SKM-1 (cell line): ENCODE measurements around the gene OS9.

Experiments
- DNase-seq: peaks from one replicate; lab custom pipeline; 2025; ENCODE audit not compliant: unreplicated experiment; lab: John Stamatoyannopoulos, UW

Gene OS9

DNA sequence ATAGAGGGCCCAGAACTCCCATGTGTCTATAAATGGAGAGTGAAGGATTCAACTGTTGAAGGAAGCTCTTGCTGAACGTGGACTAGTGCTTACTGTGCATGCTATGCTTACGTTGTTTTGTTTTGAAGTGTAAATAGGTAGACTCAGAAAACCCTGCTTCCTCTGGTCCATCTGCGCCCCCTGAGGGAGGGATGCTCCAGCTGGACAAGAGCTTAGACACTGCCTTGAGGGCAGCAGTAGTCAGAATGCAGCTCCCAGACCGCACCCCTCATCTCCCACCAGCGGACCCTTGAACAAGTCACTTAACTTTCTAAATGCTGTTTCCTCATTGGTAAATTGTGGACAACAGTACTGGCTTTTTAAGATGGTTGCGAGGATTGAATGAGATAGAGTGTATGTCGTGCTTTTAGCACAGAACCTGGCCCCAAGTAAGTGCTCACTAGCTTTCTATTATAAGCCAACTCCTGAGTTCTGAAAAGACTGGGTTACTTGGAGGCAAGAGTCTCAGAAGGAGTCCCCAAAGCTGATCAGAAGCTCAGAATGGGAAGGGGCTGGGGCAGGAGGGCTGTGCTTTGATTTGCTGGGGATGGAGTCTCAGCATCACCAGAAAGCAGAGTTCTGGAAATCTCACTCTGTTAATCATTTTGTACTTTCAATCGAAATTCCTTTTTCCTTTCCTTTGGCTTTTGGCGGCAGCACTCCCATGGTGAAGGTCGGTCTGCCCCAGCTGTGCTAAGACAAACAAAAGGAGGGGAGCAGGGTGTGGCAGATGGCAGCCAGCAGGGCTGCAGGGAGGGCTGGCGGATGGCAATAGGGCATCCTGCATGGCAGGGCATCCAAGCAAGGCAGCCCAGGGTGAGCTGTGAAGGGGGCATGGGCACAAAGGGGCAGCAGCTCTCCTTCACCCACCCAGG lies 29.0 kb downstream of the OS9 start:
- no peak for DNase-seq

DNA sequence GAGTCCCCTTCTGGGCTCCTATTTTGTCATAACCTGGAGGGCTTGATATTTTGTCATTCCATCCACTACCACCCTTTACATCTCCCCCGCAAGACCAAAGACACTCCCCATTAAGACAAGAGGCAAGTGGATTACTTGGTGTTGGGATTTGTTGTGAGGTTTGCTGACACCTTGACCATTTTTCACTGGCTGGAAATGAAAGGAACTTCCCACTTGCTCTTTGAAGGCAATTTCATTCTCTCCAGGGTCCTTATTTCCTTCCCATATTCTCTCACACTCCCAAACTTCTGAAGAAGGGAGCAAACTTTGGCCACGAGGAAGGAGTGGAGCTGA lies 29.7 kb downstream of the OS9 start:
- DNase-seq: no peak

DNA sequence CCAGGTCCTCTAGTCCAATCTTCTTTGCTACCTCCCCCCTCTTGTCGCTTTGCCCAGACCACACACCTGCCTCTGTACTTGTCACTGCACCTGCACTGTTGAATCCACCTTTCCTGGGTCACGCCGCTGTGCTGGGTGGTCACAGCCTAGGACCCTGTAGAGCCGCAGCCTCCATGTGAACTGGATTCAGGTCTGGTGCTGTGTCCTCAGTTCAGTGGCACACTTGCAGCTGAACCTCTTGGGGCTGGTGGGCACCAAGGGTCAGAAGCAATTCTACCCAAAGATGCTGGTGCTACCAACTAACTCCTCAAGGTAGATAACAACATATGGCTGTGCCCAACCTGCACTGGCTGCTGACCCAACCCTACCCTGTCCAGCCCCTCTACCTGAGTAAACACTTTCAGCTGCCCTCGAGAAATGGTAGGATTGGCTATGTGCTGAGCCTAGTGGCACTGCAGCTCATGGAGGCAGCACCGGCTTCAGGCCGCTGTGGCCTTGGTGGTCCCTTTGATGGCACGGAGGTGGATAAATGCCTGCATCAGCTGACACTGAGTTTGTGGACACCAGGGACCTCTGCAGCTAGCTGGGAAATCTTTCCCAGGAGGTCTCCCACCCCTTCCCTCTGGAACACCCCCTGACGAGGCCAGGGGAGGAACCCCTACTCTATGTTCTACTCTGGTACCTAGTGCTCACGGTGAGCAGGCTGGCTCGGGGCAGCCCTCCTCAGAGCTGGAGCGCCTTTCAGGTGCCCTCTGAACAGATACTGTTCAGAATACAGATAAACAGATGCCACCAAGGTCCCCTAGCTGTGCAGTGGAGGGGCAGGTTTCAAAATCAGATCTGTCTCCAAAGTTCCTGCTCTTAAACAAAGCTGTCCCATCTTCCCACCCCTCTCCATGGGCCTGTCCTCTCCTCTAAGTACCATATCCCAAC lies 30.3 kb downstream of the OS9 start:
- DNase-seq: no peak

DNA sequence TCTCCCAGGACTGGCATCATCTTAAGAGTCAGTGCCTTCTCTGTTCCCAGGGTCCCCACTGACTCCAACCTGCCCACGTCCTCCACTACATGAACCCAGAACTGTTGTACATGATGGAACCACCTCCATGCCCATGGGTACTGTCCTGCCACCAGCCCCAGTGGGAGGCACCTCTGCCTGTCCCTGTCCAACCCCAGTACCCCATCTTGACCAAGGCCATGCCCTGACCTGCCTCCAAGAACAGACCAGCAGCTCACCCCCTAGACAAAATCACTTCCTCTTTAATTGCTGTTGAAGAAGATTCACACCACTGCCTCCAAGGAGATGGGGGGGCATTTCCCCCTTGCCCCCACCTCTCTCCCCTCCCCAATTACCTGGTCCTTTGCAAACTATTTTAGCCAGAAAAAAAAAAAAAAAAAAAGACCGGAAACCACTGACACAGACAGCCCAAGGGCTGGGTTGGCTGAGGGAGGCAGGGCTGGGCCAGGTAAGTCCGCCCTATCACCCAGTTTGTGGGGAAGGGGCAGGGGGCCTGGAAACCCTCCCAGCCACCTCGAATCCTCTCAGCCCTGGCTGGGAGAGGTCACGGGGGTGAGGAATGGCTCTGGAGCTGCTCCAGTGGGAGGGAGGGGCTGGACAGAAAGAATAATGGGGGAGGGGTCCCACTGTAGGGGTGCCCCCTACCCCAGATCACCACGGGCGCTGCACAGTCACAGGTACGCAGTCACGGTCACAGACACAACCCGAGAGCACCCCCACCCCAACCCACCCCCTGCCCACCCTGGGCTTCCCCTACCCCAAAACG lies 31.2 kb downstream of the OS9 start:
- DNase-seq: no peak

DNA sequence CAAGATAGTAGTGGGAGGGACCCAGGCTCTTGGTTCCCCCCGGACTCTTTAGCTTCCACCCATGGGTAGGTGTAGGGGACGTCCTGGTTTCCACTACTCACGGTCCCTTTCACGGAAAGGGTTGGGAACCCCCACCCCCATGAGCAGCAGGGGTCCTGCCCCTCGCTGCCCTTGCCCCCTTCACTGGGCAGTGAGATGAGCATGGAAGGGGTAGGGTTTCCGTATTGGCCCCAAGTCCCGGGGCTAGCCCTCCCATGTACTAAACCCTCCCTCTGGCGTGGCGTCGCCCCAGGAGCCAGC lies 31.9 kb downstream of the OS9 start:
- no peak for DNase-seq

DNA sequence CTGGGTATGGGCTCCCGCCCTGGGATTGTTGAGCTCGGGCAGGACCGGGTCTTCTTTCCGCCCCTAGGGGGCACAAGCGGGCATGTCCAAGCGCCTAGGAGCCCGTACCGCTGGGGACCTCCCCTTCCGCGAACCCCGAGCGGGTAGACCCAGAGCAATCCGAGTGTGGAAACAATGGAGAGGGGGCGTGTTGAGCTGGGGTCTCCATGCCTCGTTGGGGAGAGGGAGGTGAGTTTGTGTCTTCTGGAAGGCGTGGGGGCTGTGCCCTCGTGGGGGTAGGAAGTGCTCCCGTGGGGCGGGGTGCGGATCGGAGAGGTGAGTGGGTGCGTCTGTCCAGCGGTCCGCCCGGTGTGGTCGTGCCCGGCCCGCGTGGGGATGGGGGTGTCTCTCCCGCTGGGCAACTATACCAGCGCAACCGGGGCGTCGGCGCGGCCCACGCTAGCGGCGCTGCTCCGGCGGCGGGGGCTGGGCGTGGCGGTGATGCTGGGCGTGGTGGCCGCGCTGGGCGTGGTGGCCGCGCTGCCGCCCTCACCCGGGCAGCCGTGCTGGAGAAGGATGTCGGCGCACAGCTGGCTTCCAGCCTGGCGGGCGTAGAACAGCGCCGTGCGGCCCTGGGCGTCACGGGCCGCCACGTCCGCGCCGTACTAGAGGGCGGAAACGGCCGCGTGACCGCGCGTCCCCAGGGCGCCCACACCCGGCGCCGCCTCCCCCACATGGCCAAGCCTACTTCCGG lies 32.4 kb downstream of the OS9 start:
- no peak for DNase-seq

DNA sequence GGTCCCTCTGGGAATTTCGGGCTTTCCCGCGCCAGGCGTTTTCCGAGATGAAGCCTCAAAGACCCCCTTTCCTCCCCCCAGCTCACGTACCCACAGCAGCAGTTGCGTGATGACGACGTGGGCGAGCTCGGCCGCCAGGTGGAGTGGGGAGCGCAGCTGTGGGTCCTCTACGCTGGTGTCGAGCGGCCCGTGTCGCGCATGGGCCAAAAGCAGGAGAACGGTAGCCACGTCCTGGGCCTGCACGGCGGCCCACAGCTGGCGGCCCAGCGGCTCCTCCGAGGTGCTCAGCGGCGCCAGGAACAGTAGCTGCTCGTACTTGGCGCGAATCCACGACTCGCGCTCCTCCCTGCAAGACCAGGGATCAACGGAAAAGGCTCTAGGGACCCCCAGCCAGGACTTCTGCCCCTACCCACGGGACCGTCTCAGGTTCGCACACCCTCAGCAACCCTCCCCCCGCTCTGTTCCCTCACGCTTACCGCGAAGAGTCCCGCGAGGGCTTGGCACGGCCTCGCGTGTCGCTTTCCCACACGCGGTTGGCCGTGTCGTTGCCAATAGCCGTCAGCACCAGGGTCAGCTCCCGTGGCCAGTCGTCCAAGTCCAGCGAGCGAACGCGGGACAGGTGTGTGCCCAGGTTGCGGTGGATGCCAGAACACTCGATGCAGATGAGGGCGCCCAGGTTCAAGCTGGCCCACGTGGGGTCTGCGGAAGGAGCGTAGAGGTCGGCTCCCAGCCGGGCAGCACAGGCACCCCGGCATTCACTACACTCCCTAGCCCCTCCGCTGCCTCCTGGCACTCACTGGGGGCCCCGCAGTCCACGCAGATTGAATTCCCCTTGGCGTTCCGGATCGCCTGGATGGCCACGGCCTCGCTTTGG lies 33.2 kb downstream of the OS9 start:
- no peak for DNase-seq

DNA sequence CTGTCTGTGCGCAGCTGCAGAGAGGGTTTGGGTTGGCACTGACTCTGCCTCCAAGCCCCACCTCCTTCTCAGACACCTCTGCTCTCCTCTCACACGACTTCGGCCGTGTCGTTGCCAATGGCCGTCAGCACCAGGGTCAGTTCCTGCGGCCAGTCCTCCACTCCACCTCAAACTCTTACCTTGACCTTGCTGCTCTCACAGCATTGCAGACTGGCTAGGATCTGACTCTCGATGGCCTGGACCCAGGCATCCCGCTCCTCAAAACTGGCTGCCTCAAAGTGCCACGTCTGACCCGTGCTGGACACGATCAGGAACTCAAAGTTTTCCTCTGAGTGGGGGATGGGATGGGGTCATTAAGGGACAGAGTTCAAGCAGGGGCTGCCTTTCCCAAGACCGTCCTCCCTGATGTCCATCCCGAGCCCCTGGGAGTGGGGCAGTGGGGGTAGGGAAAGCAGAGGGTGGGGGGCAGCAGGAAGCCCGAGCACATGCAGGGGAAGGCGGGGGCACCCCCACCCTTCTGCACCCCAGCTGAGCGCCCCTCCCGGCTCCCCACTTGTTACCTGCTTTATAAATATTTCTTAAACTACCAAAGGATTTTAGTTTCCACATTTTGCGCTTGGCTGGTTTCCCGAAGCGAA lies 33.9 kb downstream of the OS9 start:
- DNase-seq: no peak

DNA sequence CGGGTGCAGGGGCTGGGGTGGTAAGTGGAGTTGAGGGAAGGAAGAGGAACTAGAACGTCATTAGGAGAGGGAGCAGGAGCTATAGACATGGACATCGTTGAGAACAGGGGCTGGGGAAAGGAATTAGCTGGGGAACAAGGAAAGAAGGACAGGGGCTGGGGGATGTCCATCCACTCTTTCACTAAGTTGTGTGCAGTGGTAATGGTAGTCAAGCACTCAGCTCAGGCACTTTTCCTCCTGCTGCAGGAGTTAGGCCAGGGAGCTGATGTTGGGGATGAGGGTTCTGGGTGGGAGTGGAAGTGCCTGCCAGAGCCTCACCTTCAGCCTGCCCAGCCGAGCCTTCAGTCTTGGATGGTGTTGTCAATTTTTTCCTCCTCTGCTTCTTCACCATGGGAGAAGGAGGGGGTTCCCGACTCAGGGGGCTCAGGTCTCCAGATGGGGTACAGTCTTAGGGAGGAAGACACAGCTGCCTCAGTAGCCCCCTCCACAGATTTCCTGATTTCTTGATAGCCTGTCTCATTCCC lies 35.5 kb downstream of the OS9 start:
- DNase-seq: no peak

DNA sequence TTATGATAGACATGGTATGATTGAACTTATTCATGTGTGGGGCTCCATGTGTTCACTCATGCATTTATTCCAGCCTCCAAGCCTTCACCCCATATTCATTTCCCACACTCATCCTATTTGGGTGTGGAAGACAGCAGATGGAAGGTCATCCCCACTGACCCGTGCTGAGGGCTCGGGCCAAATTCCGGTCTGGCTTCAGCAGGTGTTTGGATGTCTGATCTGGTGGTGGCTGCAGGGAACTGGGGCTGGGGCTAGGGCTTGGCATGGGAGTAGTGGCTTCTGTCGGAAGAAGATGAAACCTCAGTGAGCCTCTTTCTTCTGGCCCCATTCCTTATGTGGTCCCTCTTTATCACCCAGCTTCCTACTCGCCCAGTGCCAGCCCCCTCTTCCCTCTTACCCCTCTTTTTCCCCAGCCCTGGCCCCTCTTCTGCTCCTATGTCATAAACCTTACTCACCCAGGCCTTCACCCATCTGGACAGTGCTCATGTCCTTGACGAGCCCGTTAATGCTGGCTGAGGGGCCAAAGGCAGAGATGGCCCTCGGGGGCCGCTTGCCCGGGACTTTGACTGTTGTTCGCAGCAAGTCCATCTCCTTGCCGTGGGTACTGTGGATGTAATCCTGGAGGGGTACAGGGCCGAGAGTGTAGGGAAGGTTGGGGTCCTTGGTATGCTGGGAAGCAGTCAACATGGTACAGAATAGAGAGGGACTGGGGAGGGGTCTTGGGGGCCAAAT lies 36.6 kb downstream of the OS9 start:
- no peak for DNase-seq

DNA sequence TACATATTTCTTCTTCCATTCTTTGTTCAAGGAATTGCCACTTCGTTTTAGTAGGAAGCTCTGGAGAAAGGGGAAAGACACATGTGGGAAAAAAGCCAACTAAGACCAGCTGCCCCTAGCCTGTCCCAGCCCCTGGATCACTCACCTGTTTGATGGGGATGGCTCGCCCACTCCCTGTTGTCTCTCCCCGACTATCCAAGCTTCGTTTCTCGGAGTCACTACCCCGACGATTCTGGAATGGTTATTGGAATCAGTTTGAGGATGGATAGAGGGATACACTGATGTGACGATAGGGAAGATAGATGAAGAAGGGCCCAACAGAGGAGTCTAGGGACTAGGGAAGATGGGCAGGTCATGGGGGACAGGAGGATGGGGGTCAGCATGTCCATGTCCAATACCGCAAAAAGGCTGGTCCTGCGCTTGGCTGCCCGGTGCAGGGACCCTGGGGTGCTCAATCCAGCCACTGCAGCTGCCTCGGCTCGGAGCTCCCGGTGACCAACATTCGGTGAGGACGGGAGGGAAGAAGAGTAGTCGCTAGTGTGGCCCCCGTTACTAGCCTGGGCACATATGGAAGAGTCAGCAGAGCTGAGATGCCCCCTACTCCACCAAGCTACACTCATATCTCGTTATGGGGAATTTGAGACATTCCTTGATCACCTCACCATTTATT lies 37.6 kb downstream of the OS9 start:
- DNase-seq: no peak

DNA sequence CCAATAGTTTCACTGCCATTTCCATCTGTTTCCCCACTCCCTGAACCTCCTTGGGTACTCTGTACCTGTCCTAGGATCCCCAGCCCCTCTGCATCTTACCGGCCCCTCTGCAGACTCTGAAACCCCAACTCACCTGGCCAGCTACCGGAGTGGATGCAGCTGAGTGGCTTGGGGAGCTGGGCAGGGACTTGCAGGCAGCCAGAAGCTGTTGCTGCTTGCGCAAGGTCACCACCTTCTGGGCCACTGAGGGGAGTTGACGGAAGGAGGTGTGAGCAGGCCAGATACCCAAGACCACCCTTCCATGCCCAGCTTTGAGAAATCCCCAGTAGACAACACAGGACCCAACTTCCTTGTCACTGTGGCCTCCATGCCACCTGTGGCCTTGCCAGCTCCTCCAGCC lies 38.3 kb downstream of the OS9 start:
- DNase-seq: no peak

DNA sequence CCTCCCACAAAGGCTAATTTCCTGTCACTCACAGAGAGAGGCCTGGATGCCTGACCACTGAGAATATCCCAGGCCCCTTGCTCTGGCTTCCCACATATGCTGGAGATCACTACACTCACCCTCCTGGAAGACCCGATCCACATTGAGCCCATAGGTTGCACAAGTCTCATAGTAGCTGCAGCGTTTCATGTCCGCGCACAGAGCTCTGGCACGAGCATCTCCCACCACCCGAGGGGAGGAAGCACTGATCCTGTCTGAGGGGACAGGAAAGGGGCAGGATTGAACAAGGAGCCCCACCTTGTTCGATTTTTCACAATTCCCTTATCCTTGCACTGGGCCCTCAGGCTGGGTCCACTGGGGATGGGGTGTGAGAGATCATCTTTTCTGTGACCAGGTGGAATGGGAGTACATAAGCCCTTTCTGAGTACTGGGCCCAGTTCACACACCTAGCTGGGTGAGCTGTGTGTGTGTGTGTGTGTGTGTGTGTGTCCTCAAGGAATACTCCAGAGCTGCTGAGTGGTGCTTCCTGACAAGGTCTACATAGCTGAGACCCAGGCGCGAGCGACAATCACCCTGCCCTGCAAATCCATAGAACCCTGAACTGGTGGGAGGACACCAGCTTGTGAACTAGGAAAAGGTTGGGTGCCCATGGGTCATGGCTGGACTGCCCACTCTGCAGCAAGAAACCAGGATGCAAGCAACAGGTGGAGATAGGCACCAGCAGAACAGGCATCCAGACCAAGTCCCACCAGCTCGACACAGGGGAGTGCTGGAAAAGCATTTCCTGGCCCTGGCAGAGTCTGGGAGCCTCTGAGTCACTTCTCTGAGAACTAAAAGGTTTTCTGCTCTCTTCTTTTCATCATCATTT lies 39.0 kb downstream of the OS9 start:
- no peak for DNase-seq

DNA sequence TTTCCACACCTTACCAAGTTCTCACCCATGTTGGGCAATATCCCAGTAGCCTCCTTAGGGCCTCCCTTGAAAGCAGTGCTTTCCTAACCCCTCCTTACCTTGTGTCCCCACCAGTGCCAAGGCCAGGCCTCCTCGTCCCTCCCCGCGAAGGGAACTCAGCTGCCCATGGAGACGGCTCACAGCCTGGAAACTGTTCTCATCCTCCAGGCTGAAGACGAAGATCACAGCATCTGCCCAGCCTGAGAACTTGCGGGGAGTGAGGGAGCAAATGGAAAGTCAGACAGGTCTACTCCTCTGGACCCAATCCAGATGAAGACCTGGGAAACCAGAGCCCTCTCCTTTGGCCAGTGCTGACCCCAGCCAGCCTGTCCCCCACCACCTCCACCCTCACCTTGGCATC lies 40.0 kb downstream of the OS9 start:
- DNase-seq: no peak

DNA sequence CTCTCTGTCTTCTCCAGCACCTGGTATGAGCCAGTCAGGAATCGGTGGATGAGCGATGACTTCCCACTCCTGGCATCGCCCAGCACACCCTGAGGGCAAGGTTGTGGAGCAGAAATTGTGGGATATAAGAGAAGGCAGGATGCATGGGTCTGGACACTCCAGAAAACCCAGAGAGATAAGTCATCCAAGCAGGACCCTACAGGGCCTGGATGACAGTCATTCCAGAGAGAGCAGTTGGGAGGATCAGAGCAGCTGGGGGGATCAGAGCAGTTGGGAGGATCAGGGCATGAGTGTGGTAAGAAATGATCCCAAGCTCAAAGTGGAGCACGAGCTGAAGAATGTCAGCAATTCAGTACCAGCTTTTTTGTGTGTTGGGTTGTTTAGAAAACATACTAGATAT lies 40.7 kb downstream of the OS9 start:
- DNase-seq: no peak

DNA sequence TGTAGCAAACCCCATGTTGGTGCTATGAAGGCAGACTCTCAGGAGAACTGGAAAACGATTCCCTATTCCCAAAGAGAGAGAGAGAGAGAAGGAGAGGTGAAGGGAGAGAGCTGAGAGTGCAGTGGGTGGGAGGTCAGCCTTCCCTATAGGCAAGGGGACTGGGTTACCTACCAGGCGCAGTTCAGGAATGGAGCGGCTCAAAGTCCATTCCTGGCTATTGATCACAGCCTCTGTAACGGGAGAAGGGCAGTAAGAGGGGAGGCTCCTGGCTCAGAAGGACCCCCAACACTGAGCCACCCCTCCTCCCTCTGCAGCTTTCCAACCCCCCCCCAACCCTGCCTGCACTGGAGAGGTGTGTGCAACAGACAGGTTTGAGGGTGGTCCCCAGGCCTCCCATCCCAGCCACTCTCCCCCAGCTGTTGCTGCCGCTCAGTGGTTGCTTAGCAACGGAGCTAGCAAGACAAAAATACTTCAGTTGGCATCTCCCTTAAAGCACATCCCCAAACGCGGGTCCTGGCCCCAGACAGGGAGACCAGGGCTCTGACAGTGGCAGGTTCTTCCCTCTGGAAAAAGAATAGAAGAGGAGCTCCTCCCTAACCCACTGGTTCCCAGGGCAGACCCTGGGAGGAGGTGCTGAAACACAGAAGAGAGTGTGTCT lies 41.4 kb downstream of the OS9 start:
- DNase-seq: no peak
